Omental fat pad (tissue), 4 donors: ENCODE data around the gene GPR153. TPM values are rescaled to one million over a fixed set of nuclear protein-coding genes. Genes with fewer than 3 reads are reported as not detected.

Experiments used
- ATAC-seq: fragments of 150-250 bp; one replicate; pipeline ENCODE4 v1.9.1; 2016; ENCODE audit warnings: mild to moderate bottlenecking, moderate library complexity; ENCODE audit not compliant: low FRiP score
- DNase-seq: peaks from one replicate; pipeline ENCODE4 v3.0.0-alpha.2; 2019; ENCODE audit warnings: low spot score
- CTCF ChIP-seq, 3 donors: fragments of 450-650 bp; IDR thresholded peaks; one replicate each; pipeline ENCODE4 v1.5.1; 2016 to 2017; ENCODE audit warnings: antibody characterized with exemption in 3 of 3, mild to moderate bottlenecking in 3 of 3, moderate library complexity in 2 of 3
- total RNA-seq, 4 donors: library from RNA; depleted of rRNA; stranded (reverse); fragments of >200 nt; gene quantifications; one replicate each; pipeline ENCODE4 v1.1.0, GENCODE V29; 2016

Gene GPR153
- total RNA-seq, 4 donors from 2014 or later: 10.9 to 19.8 (median 14.3) TPM

- DNase-seq (no peak), ATAC-seq (no peak)
- TF ChIP-seq CTCF (IDR thresholded peaks at IDR 0.05): no peak
Observed at GRCh38 chr1:6294890-6295556, 34.1 kb upstream of the GPR153 start.

GRCh38 chr1:6294080-6294889 is 33.4 kb upstream of the GPR153 start:
- no peak for TF ChIP-seq CTCF (IDR thresholded peaks at IDR 0.05)
- no peak for ATAC-seq
- no peak for DNase-seq

- DNase-seq (no peak), ATAC-seq (no peak)
- TF ChIP-seq CTCF (IDR thresholded peaks at IDR 0.05): no peak
Observed at GRCh38 chr1:6292102-6292501, 31.2 kb upstream of the GPR153 start.

GRCh38 chr1:6288665-6289064 is 27.8 kb upstream of the GPR153 start:
- no peak for ATAC-seq
- TF ChIP-seq CTCF (IDR thresholded peaks at IDR 0.05): no peak
- no peak for DNase-seq

GRCh38 chr1:6288026-6288425 is 27.1 kb upstream of the GPR153 start:
- ATAC-seq (no peak), DNase-seq (no peak)
- no peak for TF ChIP-seq CTCF (IDR thresholded peaks at IDR 0.05)

- DNase-seq (no peak), ATAC-seq (peak; percentile 60)
- TF ChIP-seq CTCF (IDR thresholded peaks at IDR 0.05): no peak
Observed at GRCh38 chr1:6287431-6287886, 26.6 kb upstream of the GPR153 start.
